ENCODE data around the gene ESYT2.
"Not testable (repeated sequence)": the region's sequence is repeated elsewhere in the genome, so short reads cannot be mapped to it uniquely, and the experiment has no call there.

Gene ESYT2

DNA sequence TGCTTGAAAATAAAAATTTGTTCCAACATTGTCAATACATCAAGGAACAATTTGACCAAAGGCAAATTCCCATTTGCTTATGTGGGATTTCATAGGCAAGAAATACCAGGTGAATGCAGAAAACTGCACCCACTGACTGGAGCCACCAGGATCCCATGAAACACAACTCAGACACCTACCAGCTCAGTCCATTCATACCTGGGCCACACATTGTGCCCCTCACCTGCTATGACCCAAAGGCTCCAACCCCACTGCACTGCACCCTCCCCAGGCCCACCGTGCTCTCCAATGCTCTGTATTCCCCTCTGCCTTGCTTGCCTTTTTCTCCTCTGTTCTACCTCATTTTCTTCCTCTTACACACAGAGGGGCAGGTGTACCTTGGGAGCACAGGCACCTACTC, 130.0 kb downstream of the ESYT2 start (continued):
- TF ChIP-seq ZNF292 (tag by site-specific recombination; IDR thresholded peaks at IDR 0.05; ENCODE audit: borderline replicate concordance, low read depth), result no peak

DNA sequence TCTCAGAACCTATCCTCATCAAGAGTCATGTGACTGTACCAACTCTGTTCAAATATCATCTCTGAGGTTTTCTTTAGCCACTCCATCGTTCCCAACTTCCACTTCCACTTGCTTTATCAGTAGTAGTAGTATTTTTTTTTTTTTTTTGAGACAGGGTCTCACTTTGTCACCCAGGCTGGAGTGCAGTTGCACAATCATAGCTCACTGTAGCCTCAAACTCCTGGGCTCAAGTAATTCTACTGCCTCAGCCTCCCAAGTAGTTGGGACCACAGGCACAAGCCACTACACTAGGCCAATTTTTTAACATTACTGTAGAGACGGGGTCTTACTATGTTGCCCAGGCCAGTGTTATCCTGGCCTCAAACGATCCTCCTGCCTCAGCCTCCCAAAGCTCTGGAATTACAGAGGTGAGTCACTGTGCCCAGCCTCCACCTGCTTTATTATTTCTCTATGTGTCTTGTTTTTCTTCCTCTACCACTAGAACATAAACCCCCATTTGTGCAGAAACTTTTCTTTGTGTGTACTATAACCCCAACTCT, 130.6 kb downstream of the ESYT2 start:
- no peak overlapping the region for H3K4me3 ChIP-seq (ENCODE audit: low read depth, low read length)
- no peaks in the 10 kb centered on the region for H3K4me1 ChIP-seq (ENCODE audit: control insufficient read depth, insufficient read depth, low read length)
- CTCF ChIA-PET, result no interaction called here
- no peaks in the 10 kb centered on the region for H3K9me3 ChIP-seq (ENCODE audit: control insufficient read depth, insufficient read depth, low read depth, low read length)
- H3K36me3 ChIP-seq (ENCODE audit: control insufficient read depth in 2 of 2, insufficient read depth in 1 of 2, low read length in 2 of 2), result peaks cover 0 to 89% of the 10 kb centered on the region in 2 experiments; a peak in 2 of 3 replicates
- POLR2A ChIA-PET, result no interaction called here
- TF ChIP-seq ZNF121 (tag by site-specific recombination; IDR thresholded peaks at IDR 0.05), result peak; percentile 60; the same call in 1 of the 2 replicates
- TF ChIP-seq, protein P1, sequence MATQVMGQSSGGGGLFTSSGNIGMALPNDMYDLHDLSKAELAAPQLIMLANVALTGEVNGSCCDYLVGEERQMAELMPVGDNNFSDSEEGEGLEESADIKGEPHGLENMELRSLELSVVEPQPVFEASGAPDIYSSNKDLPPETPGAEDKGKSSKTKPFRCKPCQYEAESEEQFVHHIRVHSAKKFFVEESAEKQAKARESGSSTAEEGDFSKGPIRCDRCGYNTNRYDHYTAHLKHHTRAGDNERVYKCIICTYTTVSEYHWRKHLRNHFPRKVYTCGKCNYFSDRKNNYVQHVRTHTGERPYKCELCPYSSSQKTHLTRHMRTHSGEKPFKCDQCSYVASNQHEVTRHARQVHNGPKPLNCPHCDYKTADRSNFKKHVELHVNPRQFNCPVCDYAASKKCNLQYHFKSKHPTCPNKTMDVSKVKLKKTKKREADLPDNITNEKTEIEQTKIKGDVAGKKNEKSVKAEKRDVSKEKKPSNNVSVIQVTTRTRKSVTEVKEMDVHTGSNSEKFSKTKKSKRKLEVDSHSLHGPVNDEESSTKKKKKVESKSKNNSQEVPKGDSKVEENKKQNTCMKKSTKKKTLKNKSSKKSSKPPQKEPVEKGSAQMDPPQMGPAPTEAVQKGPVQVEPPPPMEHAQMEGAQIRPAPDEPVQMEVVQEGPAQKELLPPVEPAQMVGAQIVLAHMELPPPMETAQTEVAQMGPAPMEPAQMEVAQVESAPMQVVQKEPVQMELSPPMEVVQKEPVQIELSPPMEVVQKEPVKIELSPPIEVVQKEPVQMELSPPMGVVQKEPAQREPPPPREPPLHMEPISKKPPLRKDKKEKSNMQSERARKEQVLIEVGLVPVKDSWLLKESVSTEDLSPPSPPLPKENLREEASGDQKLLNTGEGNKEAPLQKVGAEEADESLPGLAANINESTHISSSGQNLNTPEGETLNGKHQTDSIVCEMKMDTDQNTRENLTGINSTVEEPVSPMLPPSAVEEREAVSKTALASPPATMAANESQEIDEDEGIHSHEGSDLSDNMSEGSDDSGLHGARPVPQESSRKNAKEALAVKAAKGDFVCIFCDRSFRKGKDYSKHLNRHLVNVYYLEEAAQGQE (tag by site-specific recombination; IDR thresholded peaks at IDR 0.05), result no peak
- H3K27ac ChIP-seq (ENCODE audit: extremely low read depth, low read depth, low read length), result no peak overlapping the region

DNA sequence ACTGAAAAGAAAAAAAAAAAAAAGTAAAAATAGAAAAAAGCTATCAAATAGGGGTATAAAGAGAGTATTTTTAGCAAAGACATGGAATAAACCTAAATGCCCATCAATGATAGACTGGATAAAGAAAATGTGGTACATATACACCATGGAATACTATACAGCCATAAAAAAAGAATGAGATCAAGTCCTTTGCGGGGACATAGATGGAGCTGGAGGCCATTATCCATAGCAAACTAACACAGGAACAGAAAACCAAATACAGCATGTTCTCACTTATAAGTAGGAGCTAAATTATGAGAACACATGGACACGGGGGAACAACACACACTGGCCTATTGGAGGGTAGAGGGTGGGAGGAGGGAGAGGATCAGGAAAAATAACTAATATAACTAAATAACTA, 131.7 kb downstream of the ESYT2 start:
- H3K4me3 ChIP-seq (ENCODE audit: low read depth, low read length); H3K27ac ChIP-seq (ENCODE audit: extremely low read depth, low read depth, low read length); H3K4me1 ChIP-seq (ENCODE audit: control insufficient read depth, insufficient read depth, low read length); H3K9me3 ChIP-seq (ENCODE audit: control insufficient read depth, insufficient read depth, low read depth, low read length); POLR2A ChIA-PET: not testable (repeated sequence)
- TF ChIP-seq, protein P2, sequence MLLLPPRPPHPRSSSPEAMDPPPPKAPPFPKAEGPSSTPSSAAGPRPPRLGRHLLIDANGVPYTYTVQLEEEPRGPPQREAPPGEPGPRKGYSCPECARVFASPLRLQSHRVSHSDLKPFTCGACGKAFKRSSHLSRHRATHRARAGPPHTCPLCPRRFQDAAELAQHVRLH (tag by site-specific recombination; IDR thresholded peaks at IDR 0.05), result peak; percentile 58; the same call in 1 of the 2 replicates
- TF ChIP-seq ZNF146 (tag by site-specific recombination; IDR thresholded peaks at IDR 0.05), result peak; percentile 97
- TF ChIP-seq, protein P3, sequence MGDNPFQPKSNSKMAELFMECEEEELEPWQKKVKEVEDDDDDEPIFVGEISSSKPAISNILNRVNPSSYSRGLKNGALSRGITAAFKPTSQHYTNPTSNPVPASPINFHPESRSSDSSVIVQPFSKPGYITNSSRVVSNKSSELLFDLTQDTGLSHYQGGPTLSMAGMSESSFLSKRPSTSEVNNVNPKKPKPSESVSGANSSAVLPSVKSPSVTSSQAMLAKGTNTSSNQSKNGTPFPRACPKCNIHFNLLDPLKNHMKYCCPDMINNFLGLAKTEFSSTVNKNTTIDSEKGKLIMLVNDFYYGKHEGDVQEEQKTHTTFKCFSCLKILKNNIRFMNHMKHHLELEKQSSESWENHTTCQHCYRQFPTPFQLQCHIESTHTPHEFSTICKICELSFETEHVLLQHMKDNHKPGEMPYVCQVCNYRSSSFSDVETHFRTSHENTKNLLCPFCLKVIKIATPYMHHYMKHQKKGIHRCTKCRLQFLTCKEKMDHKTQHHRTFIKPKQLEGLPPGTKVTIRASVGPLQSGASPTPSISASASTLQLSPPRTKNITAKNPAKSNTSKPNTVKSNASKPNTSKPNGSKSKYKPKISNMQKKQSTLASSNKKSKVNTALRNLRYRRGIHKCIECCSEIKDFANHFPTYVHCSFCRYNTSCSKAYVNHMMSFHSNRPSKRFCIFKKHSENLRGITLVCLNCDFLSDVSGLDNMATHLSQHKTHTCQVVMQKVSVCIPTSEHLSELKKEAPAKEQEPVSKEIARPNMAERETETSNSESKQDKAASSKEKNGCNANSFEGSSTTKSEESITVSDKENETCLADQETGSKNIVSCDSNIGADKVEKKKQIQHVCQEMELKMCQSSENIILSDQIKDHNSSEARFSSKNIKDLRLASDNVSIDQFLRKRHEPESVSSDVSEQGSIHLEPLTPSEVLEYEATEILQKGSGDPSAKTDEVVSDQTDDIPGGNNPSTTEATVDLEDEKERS (tag by site-specific recombination; IDR thresholded peaks at IDR 0.05), result peak; percentile 80
- peaks cover 6 to 93% of the 10 kb centered on the region in 2 experiments for H3K36me3 ChIP-seq (ENCODE audit: control insufficient read depth in 2 of 2, insufficient read depth in 1 of 2, low read length in 2 of 2)
- CTCF ChIA-PET, result interaction anchor here (1.8 kb wide), 1 partner anchor 280 kb away, joined by 9 read pairs; no protein-coding TSS in a partner anchor

DNA sequence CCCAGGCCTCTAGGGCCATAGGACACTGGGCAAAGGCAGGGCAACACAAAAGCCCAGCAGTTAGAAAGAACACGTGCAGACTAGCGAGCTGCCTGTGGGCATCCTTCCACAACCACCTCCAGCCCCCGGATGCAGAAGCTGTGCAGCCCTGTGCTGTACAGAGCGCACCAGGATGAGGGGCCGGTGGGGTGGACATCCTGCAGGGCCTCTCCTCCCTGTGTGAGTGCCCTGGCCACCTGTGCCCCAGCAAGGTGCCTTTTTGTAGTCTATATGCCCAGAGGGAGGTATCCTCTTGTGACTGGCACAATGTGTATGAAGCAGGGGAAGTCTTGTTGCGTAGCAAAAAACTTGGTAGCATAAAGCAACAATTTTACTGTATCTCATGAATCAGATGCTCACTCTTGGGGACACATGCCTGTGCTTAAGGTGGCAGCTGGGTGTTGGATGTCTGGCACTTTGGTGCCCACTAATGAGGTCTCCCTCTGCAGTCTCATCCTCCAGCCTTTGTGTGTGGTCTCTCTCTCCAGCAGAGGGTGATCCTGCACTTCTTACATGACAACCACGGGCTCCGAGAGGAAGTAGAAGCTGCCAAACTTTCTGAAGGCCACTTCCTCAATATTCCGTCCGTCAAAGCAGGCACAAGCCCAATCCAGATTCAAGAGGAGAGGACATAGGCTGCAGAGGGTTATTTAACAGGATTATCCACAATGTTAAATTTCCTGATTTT, 133.4 kb downstream of the ESYT2 start:
- H3K36me3 ChIP-seq (ENCODE audit: control insufficient read depth in 2 of 2, insufficient read depth in 1 of 2, low read length in 2 of 2), result peaks cover 15 to 90% of the 10 kb centered on the region in 2 experiments
- CTCF ChIA-PET, result interaction anchor here (0.5 to 1.4 kb wide), 3 partner anchors 189 to 1262 kb away, joined by 3 to 4 read pairs (median 4); no protein-coding TSS in a partner anchor

More for the DNA sequence above, 133.4 kb downstream of the ESYT2 start:
- H3K27ac ChIP-seq (ENCODE audit: extremely low read depth, low read depth, low read length), result no peak overlapping the region
- H3K4me1 ChIP-seq (ENCODE audit: control insufficient read depth, insufficient read depth, low read length), result no peaks in the 10 kb centered on the region
- TF ChIP-seq, protein P4, sequence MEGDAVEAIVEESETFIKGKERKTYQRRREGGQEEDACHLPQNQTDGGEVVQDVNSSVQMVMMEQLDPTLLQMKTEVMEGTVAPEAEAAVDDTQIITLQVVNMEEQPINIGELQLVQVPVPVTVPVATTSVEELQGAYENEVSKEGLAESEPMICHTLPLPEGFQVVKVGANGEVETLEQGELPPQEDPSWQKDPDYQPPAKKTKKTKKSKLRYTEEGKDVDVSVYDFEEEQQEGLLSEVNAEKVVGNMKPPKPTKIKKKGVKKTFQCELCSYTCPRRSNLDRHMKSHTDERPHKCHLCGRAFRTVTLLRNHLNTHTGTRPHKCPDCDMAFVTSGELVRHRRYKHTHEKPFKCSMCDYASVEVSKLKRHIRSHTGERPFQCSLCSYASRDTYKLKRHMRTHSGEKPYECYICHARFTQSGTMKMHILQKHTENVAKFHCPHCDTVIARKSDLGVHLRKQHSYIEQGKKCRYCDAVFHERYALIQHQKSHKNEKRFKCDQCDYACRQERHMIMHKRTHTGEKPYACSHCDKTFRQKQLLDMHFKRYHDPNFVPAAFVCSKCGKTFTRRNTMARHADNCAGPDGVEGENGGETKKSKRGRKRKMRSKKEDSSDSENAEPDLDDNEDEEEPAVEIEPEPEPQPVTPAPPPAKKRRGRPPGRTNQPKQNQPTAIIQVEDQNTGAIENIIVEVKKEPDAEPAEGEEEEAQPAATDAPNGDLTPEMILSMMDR (tag by site-specific recombination; IDR thresholded peaks at IDR 0.05), result peak; percentile 40; the same call in 1 of the 2 replicates
- TF ChIP-seq ZNF654 (tag by site-specific recombination; IDR thresholded peaks at IDR 0.05; ENCODE audit: low read depth) (peak; percentile 57), ZIC2 (tag by site-specific recombination; IDR thresholded peaks at IDR 0.05) (peak; percentile 51), ZNF707 (tag by site-specific recombination; IDR thresholded peaks at IDR 0.05) (no peak), ZNF132 (tag by site-specific recombination; IDR thresholded peaks at IDR 0.05; ENCODE audit: borderline replicate concordance) (no peak)
- H3K4me3 ChIP-seq (ENCODE audit: low read depth, low read length), result no peak overlapping the region
- POLR2A ChIA-PET, result interaction anchor here (1.0 kb wide), 1 partner anchor 9 kb away, joined by 3 read pairs; the partner anchor contains the start of gene NCAPG2
- H3K9me3 ChIP-seq (ENCODE audit: control insufficient read depth, insufficient read depth, low read depth, low read length), result no peaks in the 10 kb centered on the region
